Naive thymus-derived CD4-positive, alpha-beta T cell (primary cell): Measurements from ENCODE around the gene FOXA3. TPM values are rescaled to one million over a fixed set of nuclear protein-coding genes. Genes with fewer than 3 reads are reported as not detected.

Experiments
- ATAC-seq: fragments of 150-1000 bp; cut with Tn5 transposase; 2 replicates; pipeline ENCODE4 v1.10.0; 2021; ENCODE audit warnings: mild to moderate bottlenecking, moderate library complexity
- CTCF ChIA-PET: fragments of 350-600 bp; sonication (Branson Sonifier 250); formaldehyde crosslinking; loops from one replicate; lab custom pipeline; 2021; ENCODE audit warnings: antibody characterized with exemption; lab: Charles Lee
- POLR2A ChIA-PET: fragments of 350-600 bp; sonication (Branson Sonifier 250); formaldehyde crosslinking; loops from one replicate; lab custom pipeline; 2021; ENCODE audit warnings: antibody characterized with exemption, inconsistent platforms; lab: Charles Lee
- DNase-seq, 9 donors: peaks; one replicate each; pipeline versions ENCODE4 v3.0.0 to v3.0.0-alpha.2; 2020 to 2022; ENCODE audit warnings: mixed read lengths in 1 of 9
- H3K27ac ChIP-seq: one replicate; pipeline ENCODE4 v1.7.0; 2013; ENCODE audit warnings: mild to moderate bottlenecking, low read depth, low read length, moderate library complexity
- H3K27me3 ChIP-seq, 2 donors: one replicate each; pipeline ENCODE4 v1.7.0; 2013; ENCODE audit warnings: low read length in 2 of 2, mild to moderate bottlenecking in 2 of 2, moderate library complexity in 2 of 2; ENCODE audit not compliant: control insufficient read depth in 2 of 2, insufficient read depth in 2 of 2
- H3K36me3 ChIP-seq, 3 experiments: 1 replicate in 2 of 3; 2 replicates in 1 of 3; pipeline ENCODE4 v1.7.0; 2013; ENCODE audit warnings: low read length in 3 of 3, mild to moderate bottlenecking in 3 of 3, moderate library complexity in 1 of 3; ENCODE audit not compliant: insufficient read depth in 3 of 3, control insufficient read depth in 2 of 3
- H3K4me1 ChIP-seq, 2 donors: one replicate each; pipeline ENCODE4 v1.7.0; 2013; ENCODE audit warnings: low read length in 2 of 2, mild to moderate bottlenecking in 2 of 2, moderate library complexity in 1 of 2; ENCODE audit not compliant: control insufficient read depth in 2 of 2, insufficient read depth in 2 of 2
- H3K4me3 ChIP-seq: 2 replicates; pipeline ENCODE4 v1.7.0; 2013; ENCODE audit warnings: mild to moderate bottlenecking, low read length
- H3K9me3 ChIP-seq, 3 experiments: 1 replicate in 2 of 3; 2 replicates in 1 of 3; pipeline ENCODE4 v1.7.0; 2013; ENCODE audit warnings: low read length in 3 of 3; ENCODE audit not compliant: control insufficient read depth in 2 of 3
- H3K27ac Mint-ChIP-seq, 9 donors: one replicate each; pipeline ENCODE4 v1.8.0; 2020 to 2022; ENCODE audit warnings: mixed read lengths in 9 of 9, mild to moderate bottlenecking in 8 of 9, moderate library complexity in 5 of 9, inconsistent platforms in 2 of 9
- H3K27me3 Mint-ChIP-seq, 5 donors: one replicate each; pipeline ENCODE4 v1.8.0; 2021 to 2022; ENCODE audit warnings: mixed read lengths in 5 of 5, mild to moderate bottlenecking in 1 of 5
- H3K36me3 Mint-ChIP-seq, 5 donors: one replicate each; pipeline ENCODE4 v1.8.0; 2020 to 2022; ENCODE audit warnings: mixed read lengths in 5 of 5, mild to moderate bottlenecking in 3 of 5, inconsistent platforms in 1 of 5
- H3K4me1 Mint-ChIP-seq, 7 donors: one replicate each; pipeline ENCODE4 v1.8.0; 2020 to 2022; ENCODE audit warnings: mixed read lengths in 7 of 7, mild to moderate bottlenecking in 3 of 7, inconsistent platforms in 1 of 7
- H3K4me3 Mint-ChIP-seq, 10 donors: one replicate each; pipeline ENCODE4 v1.8.0; 2020 to 2022; ENCODE audit warnings: mild to moderate bottlenecking in 10 of 10, mixed read lengths in 10 of 10, moderate library complexity in 6 of 10, inconsistent platforms in 2 of 10
- H3K9me3 Mint-ChIP-seq, 11 donors: one replicate each; pipeline ENCODE4 v1.8.0; 2020 to 2022; ENCODE audit warnings: mixed read lengths in 11 of 11, mild to moderate bottlenecking in 4 of 11, inconsistent platforms in 1 of 11, moderate library complexity in 1 of 11
- intact Hi-C, 2 donors: fragments of 100-400 bp; cut with micrococcal nuclease; formaldehyde crosslinking; loops; one replicate each; pipeline ENCODE4 v1.15.1; 2023
- polyA plus RNA-seq, 2 donors: library from polyadenylated mRNA; unstranded; fragments of 300-500 nt; fragmentation: Illumina TruSeq; gene quantifications; one replicate each; pipeline ENCODE4 v1.2.3, GENCODE V29; 2021
- total RNA-seq, 6 experiments: library from RNA in 5 of 6; stranded (reverse) in 5 of 6; gene quantifications; 1 replicate in 5 of 6; 2 replicates in 1 of 6; pipeline ENCODE4 v1.2.3 and lab custom pipeline; 2021 to 2026

FOXA3 gene
- total and polyA plus RNA-seq, 7 experiments from 2014 or later: not detected

DNA sequence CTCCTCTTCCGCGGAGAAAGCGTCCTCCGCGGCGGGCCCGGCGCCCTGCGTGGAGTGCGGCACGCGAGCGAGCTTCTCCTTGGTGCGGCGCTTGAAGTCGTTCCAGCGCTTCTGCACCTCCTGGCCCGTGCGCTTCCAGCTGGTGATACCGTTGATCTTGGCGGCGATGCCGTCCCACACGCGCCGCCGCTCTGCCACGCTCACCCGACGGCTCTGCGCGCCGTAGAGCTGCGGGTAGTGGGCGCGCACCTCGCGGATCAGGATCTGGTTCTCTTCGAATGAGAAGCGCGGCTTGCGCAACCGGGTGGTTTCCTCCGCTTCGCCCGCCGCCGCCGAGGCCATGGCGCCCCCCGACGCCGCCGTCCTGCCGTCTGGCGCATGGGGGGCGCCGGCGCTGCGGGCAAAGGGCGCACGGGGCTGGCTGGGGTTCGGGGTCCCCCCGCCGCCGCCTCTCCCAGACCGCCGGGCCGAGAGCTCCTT is 37.3 kb downstream of the FOXA3 start:
- Mint-ChIP-seq H3K4me1 (peaks cover 10 to 25% (median 17%) of the 10 kb centered on the region in 7 donors), H3K27me3 (peaks cover 0 to 10% (median 0%) of the 10 kb centered on the region in 5 donors), H3K36me3 (peaks cover 0 to 18% (median 10%) of the 10 kb centered on the region in 5 donors), H3K4me3 (peak overlapping the region in 9 of 10 donors; percentile 49 to 98 (median 73)), H3K9me3 (no peaks in the 10 kb centered on the region), H3K27ac (peak overlapping the region in 2 of 9 donors; percentile 87 to 89)
- Histone ChIP-seq H3K27me3 (no peaks in the 10 kb centered on the region), H3K9me3 (no peaks in the 10 kb centered on the region), H3K36me3 (peaks cover 0 to 24% (median 0%) of the 10 kb centered on the region in 3 experiments), H3K4me3 (peak overlapping the region; percentile 1), H3K27ac (no peak overlapping the region), H3K4me1 (peaks cover 0 to 5% of the 10 kb centered on the region in 2 donors)
- no peak for ATAC-seq
- POLR2A ChIA-PET: interaction anchor here (0.5 to 3.9 kb wide), 8 partner anchors 11 to 857 kb away, joined by 3 to 42 read pairs (median 4); partner anchors contain the start of genes FBXO46, IRF2BP1 and SYMPK
- DNase-seq: peak in 4 of 9 donors; percentile 18 to 40 (median 24)
- CTCF ChIA-PET: interaction anchor here (0.7 to 2.7 kb wide), 4 partner anchors 9 to 646 kb away, joined by 3 to 9 read pairs (median 4); partner anchors contain the start of gene IRF2BP1
- intact Hi-C loops: loop anchor here (5.0 kb wide), 3 partner anchors 116 to 1371 kb away; partner anchors contain the start of genes CALM3 (in 1 of the 2) and INAFM1 (in 1 of the 2)

DNA sequence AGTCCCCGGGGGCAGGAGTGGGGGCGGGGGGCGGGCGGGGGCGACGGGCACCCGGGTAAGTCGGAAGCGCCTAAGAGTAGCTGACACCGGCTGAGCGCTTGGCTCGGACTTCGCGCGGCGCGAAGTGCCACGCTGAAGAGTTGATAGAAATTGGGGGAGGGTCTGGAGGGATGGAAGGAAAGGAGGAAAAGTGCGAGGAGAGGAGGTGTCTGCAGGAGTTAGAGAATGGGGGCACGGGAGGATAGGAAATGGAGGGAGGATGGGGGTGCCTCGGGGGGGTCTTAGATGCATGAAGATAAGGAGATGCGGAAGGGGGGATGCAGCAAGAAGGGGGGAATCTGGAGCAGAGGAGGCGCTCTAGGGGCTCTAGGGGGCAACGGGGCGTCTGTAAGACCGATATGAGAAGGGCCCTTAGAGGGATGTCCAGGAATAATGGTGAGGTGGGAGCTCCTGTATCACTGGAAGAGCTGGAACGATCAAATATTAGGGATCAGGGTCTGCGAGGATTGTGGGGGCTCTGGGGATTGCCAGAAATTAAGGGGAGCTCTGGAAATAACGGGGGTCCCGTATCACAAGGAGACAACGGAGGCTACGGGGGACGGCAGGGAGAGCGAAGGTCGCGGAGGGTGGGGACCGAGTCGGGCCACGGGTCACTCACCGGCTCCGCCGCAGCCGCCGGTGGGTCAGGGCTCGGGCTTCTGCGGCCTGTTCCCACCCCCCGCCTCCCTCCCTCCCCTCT is 38.0 kb downstream of the FOXA3 start, which contains the start of gene MYPOP:
TSS of gene MYPOP (minus strand) at position 702 of the 739 bp plus-strand sequence. CDS start 840 bp downstream, outside the sequence.
- DNase-seq (peak in 1 of 9 donors; percentile 17), ATAC-seq (no peak)
- Mint-ChIP-seq H3K27me3 (peaks cover 0 to 14% (median 0%) of the 10 kb centered on the region in 5 donors), H3K4me1 (peaks cover 10 to 27% (median 17%) of the 10 kb centered on the region in 7 donors), H3K9me3 (no peaks in the 10 kb centered on the region), H3K4me3 (peak within 1 kb of the TSS; percentile 93 to 98 (median 96)), H3K27ac (peak within 1 kb of the TSS; percentile 74 to 95 (median 89)), H3K36me3 (peaks cover 0 to 18% (median 10%) of the 10 kb centered on the region in 5 donors)
- Histone ChIP-seq H3K36me3 (peaks cover 0 to 22% (median 0%) of the 10 kb centered on the region in 3 experiments), H3K9me3 (no peaks in the 10 kb centered on the region), H3K27ac (peak within 1 kb of the TSS; percentile 78), H3K4me1 (peaks cover 0 to 5% of the 10 kb centered on the region in 2 donors), H3K27me3 (no peaks in the 10 kb centered on the region), H3K4me3 (peak within 1 kb of the TSS; percentile 93)
- ChIA-PET POLR2A (interaction anchor here (0.5 to 3.9 kb wide), 10 partner anchors 11 to 856 kb away, joined by 3 to 42 read pairs (median 4); partner anchors contain the start of genes CCDC61, FBXO46, IRF2BP1 and QPCTL), CTCF (interaction anchor here (0.6 to 2.7 kb wide), 5 partner anchors 8 to 647 kb away, joined by 3 to 9 read pairs (median 3); partner anchors contain the start of gene SYMPK)
- intact Hi-C loops: loop anchor here (1.0 to 5.0 kb wide), 10 partner anchors 16 to 1370 kb away; partner anchors contain the start of genes CCDC61 (in 2 of the 2), IRF2BP1 (in 2 of the 2), SYMPK (in 2 of the 2) and CALM3 (in 1 of the 2)

DNA sequence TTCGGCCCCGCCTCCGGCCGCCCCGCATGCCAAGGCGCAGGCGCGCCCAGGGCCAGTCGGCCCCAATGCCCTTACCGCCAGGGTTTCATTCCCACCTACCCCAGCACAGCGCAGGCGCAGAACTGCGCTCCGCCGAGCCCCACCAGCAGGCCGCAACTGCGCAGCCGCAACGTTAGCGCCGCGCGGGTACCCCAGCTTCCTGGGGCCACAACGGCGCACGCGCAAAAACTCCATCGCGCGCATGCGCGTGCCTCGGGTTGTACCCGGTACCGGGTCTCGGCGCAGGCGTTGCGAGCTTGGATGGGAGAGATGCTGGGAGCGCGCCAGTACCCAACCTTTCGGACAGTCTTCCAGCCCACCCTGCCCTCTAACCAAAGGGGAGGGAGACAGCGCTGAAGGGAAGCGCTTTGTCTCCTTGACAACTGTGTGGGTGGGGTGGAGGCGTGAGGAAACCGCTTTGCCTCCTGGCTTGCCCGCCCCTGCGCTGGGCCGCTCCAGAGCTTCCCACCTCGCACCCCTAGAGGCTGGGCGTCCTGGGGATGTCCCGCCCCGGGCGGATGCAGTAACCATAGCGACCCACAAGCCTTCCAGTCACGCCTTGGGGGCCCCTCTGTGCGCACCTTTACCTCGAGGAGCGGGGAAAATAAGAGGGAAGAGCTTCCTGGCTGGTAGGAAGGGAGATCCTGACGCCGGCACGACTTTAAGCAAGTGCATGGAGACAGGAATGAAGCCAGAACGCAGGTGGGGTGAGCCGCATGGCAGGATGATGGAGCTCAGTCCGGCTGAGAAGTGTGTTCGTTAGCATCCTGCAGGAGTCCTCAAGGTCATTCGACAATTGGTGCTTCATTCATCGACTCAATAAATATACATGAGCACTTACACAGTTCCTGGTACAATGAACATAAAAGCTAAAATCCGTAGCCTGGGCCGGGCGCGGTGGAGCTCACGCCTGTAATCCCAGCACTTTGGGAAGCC is 38.8 kb downstream of the FOXA3 start:
- DNase-seq (peak; percentile 96 to 100 (median 99)), ATAC-seq (peak; percentile 93)
- H3K9me3 ChIP-seq: no peaks in the 10 kb centered on the region
- H3K36me3 ChIP-seq: peaks cover 0 to 17% (median 0%) of the 10 kb centered on the region in 3 experiments
- Mint-ChIP-seq H3K27me3 (peaks cover 0 to 17% (median 0%) of the 10 kb centered on the region in 5 donors), H3K4me3 (peak overlapping the region; percentile 93 to 98 (median 96)), H3K36me3 (peaks cover 0 to 18% (median 10%) of the 10 kb centered on the region in 5 donors), H3K4me1 (peaks cover 10 to 27% (median 17%) of the 10 kb centered on the region in 7 donors), H3K27ac (peak overlapping the region; percentile 71 to 93 (median 87)), H3K9me3 (no peaks in the 10 kb centered on the region)
- H3K27me3 ChIP-seq: no peaks in the 10 kb centered on the region
- intact Hi-C loops: loop anchor here (1.0 to 5.0 kb wide), 11 partner anchors 14 to 1369 kb away; partner anchors contain the start of genes CCDC61 (in 2 of the 2), IRF2BP1 (in 2 of the 2), SYMPK (in 2 of the 2) and CALM3 (in 1 of the 2)
- ChIA-PET CTCF (interaction anchor here (0.6 to 2.7 kb wide), 6 partner anchors 21 to 104 kb away, joined by 3 to 9 read pairs (median 3); partner anchors contain the start of gene SYMPK), POLR2A (interaction anchor here (0.6 to 3.9 kb wide), 10 partner anchors 17 to 719 kb away, joined by 3 to 42 read pairs (median 5); partner anchors contain the start of genes CCDC61, FBXO46, IRF2BP1 and QPCTL)
- peak overlapping the region; percentile 78 for H3K27ac ChIP-seq
- H3K4me3 ChIP-seq: peak overlapping the region; percentile 93
- peaks cover 0 to 5% of the 10 kb centered on the region in 2 donors for H3K4me1 ChIP-seq

DNA sequence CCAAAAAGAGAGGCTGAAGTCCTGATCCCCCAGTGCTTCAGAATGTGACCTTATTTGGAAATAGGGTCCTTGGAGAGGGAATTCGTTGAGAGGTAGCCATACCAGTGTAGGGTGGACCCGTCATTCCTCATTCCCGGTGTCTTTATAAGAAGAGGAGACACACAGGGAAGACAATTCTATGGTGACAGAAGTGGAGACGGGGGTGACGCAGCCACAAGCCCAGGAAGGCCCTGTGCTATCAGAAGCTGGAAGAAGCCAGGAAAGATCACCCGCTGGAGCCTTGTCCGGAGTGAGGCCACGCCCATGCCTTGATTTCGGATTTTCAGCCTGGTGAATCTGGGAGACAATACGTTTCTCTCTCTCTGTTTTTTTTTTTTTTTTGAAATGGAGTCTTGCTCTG is 40.9 kb downstream of the FOXA3 start:
- peaks cover 0 to 21% (median 4%) of the 10 kb centered on the region in 5 donors for H3K27me3 Mint-ChIP-seq
- DNase-seq: no peak
- ATAC-seq: no peak
- no peak overlapping the region for H3K27ac Mint-ChIP-seq
- intact Hi-C loops: no loop called here
- no peak overlapping the region for H3K27ac ChIP-seq
- H3K4me1 ChIP-seq: peaks cover 0 to 5% of the 10 kb centered on the region in 2 donors
- peaks cover 0 to 5% (median 0%) of the 10 kb centered on the region in 3 experiments for H3K36me3 ChIP-seq
- H3K36me3 Mint-ChIP-seq: peaks cover 0 to 12% (median 4%) of the 10 kb centered on the region in 5 donors
- POLR2A ChIA-PET: no interaction called here
- CTCF ChIA-PET: interaction anchor here (0.7 kb wide), 1 partner anchor 23 kb away, joined by 3 read pairs; no protein-coding TSS in a partner anchor
- H3K27me3 ChIP-seq: no peaks in the 10 kb centered on the region
- no peaks in the 10 kb centered on the region for H3K9me3 ChIP-seq
- no peak overlapping the region for H3K4me3 ChIP-seq
- H3K4me3 Mint-ChIP-seq: no peak overlapping the region
- peaks cover 8 to 24% (median 13%) of the 10 kb centered on the region in 7 donors for H3K4me1 Mint-ChIP-seq
- no peaks in the 10 kb centered on the region for H3K9me3 Mint-ChIP-seq

DNA sequence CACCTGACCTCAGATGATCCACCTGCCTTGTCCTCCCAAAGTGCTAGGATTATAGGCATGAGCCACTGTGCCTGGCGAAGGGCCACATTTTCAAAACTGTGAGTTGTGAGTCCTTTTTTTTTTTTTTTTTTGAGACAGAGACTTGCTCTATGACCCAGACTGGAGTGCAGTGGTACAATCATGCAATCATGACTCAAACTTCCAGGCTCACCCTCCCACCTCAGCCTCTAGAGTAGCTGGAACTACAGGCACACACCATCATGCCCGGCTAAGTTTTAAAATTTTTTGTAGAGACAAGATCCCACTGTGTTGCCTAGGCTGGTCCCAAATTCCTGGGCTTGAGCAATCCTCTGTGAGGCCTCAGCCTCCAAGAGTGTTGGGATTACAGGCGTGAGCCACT is 42.1 kb downstream of the FOXA3 start:
- H3K9me3 Mint-ChIP-seq: no peaks in the 10 kb centered on the region
- ChIA-PET POLR2A (interaction anchor here (0.7 kb wide), 1 partner anchor 1180 kb away, joined by 3 read pairs; no protein-coding TSS in a partner anchor), CTCF (no interaction called here)

More for the DNA sequence above, 42.1 kb downstream of the FOXA3 start:
- DNase-seq (no peak), ATAC-seq (no peak)
- H3K27me3 Mint-ChIP-seq: peaks cover 5 to 28% (median 9%) of the 10 kb centered on the region in 5 donors
- H3K4me1 Mint-ChIP-seq: peaks cover 0 to 14% (median 3%) of the 10 kb centered on the region in 7 donors
- no peak overlapping the region for H3K4me3 ChIP-seq
- peaks cover 0 to 4% (median 0%) of the 10 kb centered on the region in 5 donors for H3K36me3 Mint-ChIP-seq
- no peak overlapping the region for H3K4me3 Mint-ChIP-seq
- peaks cover 0 to 5% (median 0%) of the 10 kb centered on the region in 3 experiments for H3K36me3 ChIP-seq
- peak overlapping the region in 1 of 9 donors; percentile 54 for H3K27ac Mint-ChIP-seq
- H3K9me3 ChIP-seq: no peaks in the 10 kb centered on the region
- peaks cover 0 to 5% of the 10 kb centered on the region in 2 donors for H3K4me1 ChIP-seq
- intact Hi-C loops: no loop called here
- H3K27me3 ChIP-seq: no peaks in the 10 kb centered on the region
- H3K27ac ChIP-seq: no peak overlapping the region
